Neural crest cell (in vitro differentiated cells): Measurements from ENCODE around the gene NAP1L1. TPM values are rescaled to one million over a fixed set of nuclear protein-coding genes. Genes with fewer than 3 reads are reported as not detected.
A peak's percentile ranks its signal among the peaks of the same experiment; 100 is the strongest.

Experiments
- DNase-seq: peaks from one replicate; pipeline ENCODE4 v3.0.0; 2021; ENCODE audit warnings: low read depth, mixed read lengths, low spot score
- H3K27ac Mint-ChIP-seq: one replicate; pipeline ENCODE4 v1.8.0; 2021; ENCODE audit warnings: mild to moderate bottlenecking, mixed read lengths; ENCODE audit not compliant: unreplicated experiment
- H3K27me3 Mint-ChIP-seq: 2 replicates; pipeline ENCODE4 v1.8.0; 2021; ENCODE audit warnings: low read depth, mild to moderate bottlenecking, mixed read lengths
- H3K36me3 Mint-ChIP-seq: 2 replicates; pipeline ENCODE4 v1.8.0; 2021; ENCODE audit warnings: low read depth, mild to moderate bottlenecking, mixed read lengths
- H3K4me1 Mint-ChIP-seq: 2 replicates; pipeline ENCODE4 v1.8.0; 2021; ENCODE audit warnings: mixed read lengths
- H3K4me3 Mint-ChIP-seq: one replicate; pipeline ENCODE4 v1.8.0; 2021; ENCODE audit warnings: mild to moderate bottlenecking, mixed read lengths
- H3K9me3 Mint-ChIP-seq: 2 replicates; pipeline ENCODE4 v1.8.0; 2021; ENCODE audit warnings: mixed read lengths
- CTCF ChIP-seq: fragments of 200-600 bp; sonication (generic); conservative IDR thresholded peaks from 2 replicates; pipeline ENCODE4 v1.5.0; 2021; ENCODE audit warnings: antibody characterized with exemption, mild to moderate bottlenecking
- total RNA-seq: library from RNA; stranded (reverse); gene quantifications from 2 replicates; pipeline ENCODE4 v1.2.1, GENCODE V29; 2021

NAP1L1 gene
- total RNA-seq, 1 donor from 2014 or later = 1,116 TPM

GRCh38 chr12:76032043-76032981 lies 52.2 kb downstream of the NAP1L1 start:
- H3K4me1 Mint-ChIP-seq = peaks cover 50% of the 10 kb centered on the region
- peaks cover 7% of the 10 kb centered on the region for H3K36me3 Mint-ChIP-seq
- H3K27ac Mint-ChIP-seq = peak overlapping the region; percentile 97
- peaks cover 8% of the 10 kb centered on the region for H3K27me3 Mint-ChIP-seq
- H3K9me3 Mint-ChIP-seq = no peaks in the 10 kb centered on the region
- peak; percentile 38 for DNase-seq
- H3K4me3 Mint-ChIP-seq = peak overlapping the region; percentile 96
- TF ChIP-seq CTCF = no peak

GRCh38 chr12:76031414-76032042 lies 53.0 kb downstream of the NAP1L1 start, which contains the start of gene PHLDA1:
Gene PHLDA1, minus strand, starts transcription at chr12:76031776.
- peak; percentile 92 for DNase-seq
- Mint-ChIP-seq H3K27me3 (peaks cover 8% of the 10 kb centered on the region), H3K27ac (peak within 1 kb of the TSS; percentile 97), H3K4me3 (peak within 1 kb of the TSS; percentile 96), H3K4me1 (peaks cover 52% of the 10 kb centered on the region), H3K9me3 (no peaks in the 10 kb centered on the region), H3K36me3 (peaks cover 7% of the 10 kb centered on the region)
- peak; percentile 70 for TF ChIP-seq CTCF

- Mint-ChIP-seq H3K36me3 (peaks cover 7% of the 10 kb centered on the region), H3K4me3 (peak overlapping the region; percentile 96), H3K27ac (peak overlapping the region; percentile 94), H3K9me3 (no peaks in the 10 kb centered on the region), H3K27me3 (peaks cover 8% of the 10 kb centered on the region), H3K4me1 (peaks cover 56% of the 10 kb centered on the region)
- no peak for DNase-seq
- no peak for TF ChIP-seq CTCF
Measured at GRCh38 chr12:76031081-76031413, 53.4 kb downstream of the NAP1L1 start.

GRCh38 chr12:76030341-76031080 lies 54.0 kb downstream of the NAP1L1 start:
- H3K9me3 Mint-ChIP-seq = no peaks in the 10 kb centered on the region
- no peak for TF ChIP-seq CTCF
- peaks cover 8% of the 10 kb centered on the region for H3K27me3 Mint-ChIP-seq
- peaks cover 59% of the 10 kb centered on the region for H3K4me1 Mint-ChIP-seq
- H3K36me3 Mint-ChIP-seq = peaks cover 7% of the 10 kb centered on the region
- peak overlapping the region; percentile 96 for H3K4me3 Mint-ChIP-seq
- peak; percentile 34 for DNase-seq
- H3K27ac Mint-ChIP-seq = peak overlapping the region; percentile 94

GRCh38 chr12:76029982-76030340 lies 54.5 kb downstream of the NAP1L1 start:
- H3K9me3 Mint-ChIP-seq = no peaks in the 10 kb centered on the region
- peak overlapping the region; percentile 94 for H3K27ac Mint-ChIP-seq
- DNase-seq = no peak
- peak overlapping the region; percentile 96 for H3K4me3 Mint-ChIP-seq
- no peak for TF ChIP-seq CTCF
- peaks cover 7% of the 10 kb centered on the region for H3K36me3 Mint-ChIP-seq
- peaks cover 8% of the 10 kb centered on the region for H3K27me3 Mint-ChIP-seq
- H3K4me1 Mint-ChIP-seq = peaks cover 59% of the 10 kb centered on the region
